GM12878 (cell line): Measurements from ENCODE around the gene PTBP3. TPM values are rescaled to one million over a fixed set of nuclear protein-coding genes. Genes with fewer than 3 reads are reported as not detected.

Experiments used
- ATAC-seq: fragments of 200-7000 bp; cut with Tn5 transposase; 3 replicates; pipeline ENCODE4 v1.9.1; 2020; ENCODE audit warnings: mild to moderate bottlenecking, moderate library complexity
- BruUV-seq: library from RNA; stranded (reverse); fragments of 400-500 nt; replicated peaks from 2 replicates; lab custom pipeline; 2021; lab: Mats Ljungman, UMichigan
- CTCF ChIA-PET: fragments of 300-600 bp; sonication (Branson Sonifier 250); formaldehyde crosslinking; extraction: SDS; loops from one replicate; lab custom pipeline; 2021; ENCODE audit warnings: inconsistent platforms; lab: Yijun Ruan, JAX
- POLR2A ChIA-PET: fragments of 350-600 bp; formaldehyde crosslinking; extraction: SDS; loops from one replicate; lab custom pipeline; 2021; ENCODE audit warnings: inconsistent platforms; lab: Charles Lee
- RAD21 ChIA-PET: fragments of 300-600 bp; sonication (Branson Sonifier 250); formaldehyde crosslinking; loops from one replicate; lab custom pipeline; 2023; ENCODE audit warnings: antibody characterized with exemption; ENCODE audit not compliant: unreplicated experiment; lab: Charles Lee
- SMC1A ChIA-PET: fragments of 300-600 bp; sonication (Branson Sonifier 250); formaldehyde crosslinking; loops from one replicate; lab custom pipeline; 2023; ENCODE audit not compliant: unreplicated experiment, uncharacterized antibody; lab: Charles Lee
- DNase-seq: peaks from one replicate; pipeline ENCODE4 v3.0.0-alpha.2; 2011; ENCODE audit warnings: low read depth, low spot score
- FAIRE-seq: peaks from 3 replicates; lab custom pipeline; 2011; peaks lifted over from hg19 to GRCh38; lab: Jason Lieb, UNC
- H2AFZ ChIP-seq: 2 replicates; pipeline ENCODE4 v1.6.0; 2011; ENCODE audit warnings: low read depth, low read length, control low read depth; ENCODE audit not compliant: control insufficient read depth
- H3K27ac ChIP-seq: 2 replicates; pipeline ENCODE4 v1.5.1; 2011; ENCODE audit warnings: control low read depth; ENCODE audit not compliant: control insufficient read depth, insufficient read depth
- H3K27me3 ChIP-seq, 2 experiments: replicated peaks in 1 of 2; 2 replicates each; pipeline versions ENCODE4 v1.6.0 to v1.6.1; 2011; ENCODE audit warnings: low read length in 1 of 2; ENCODE audit not compliant: control insufficient read depth in 2 of 2, insufficient read depth in 2 of 2
- H3K36me3 ChIP-seq, 2 experiments: 2 replicates each; pipeline ENCODE4 v1.5.1; 2011; ENCODE audit warnings: low read length in 1 of 2; ENCODE audit not compliant: control insufficient read depth in 2 of 2, insufficient read depth in 2 of 2
- H3K4me1 ChIP-seq: 2 replicates; pipeline ENCODE4 v1.6.1; 2011; ENCODE audit warnings: mild to moderate bottlenecking, low read length, moderate library complexity, mixed read lengths; ENCODE audit not compliant: control insufficient read depth, insufficient read depth
- H3K4me2 ChIP-seq: 2 replicates; pipeline ENCODE4 v1.6.0; 2011; ENCODE audit warnings: control low read depth; ENCODE audit not compliant: control insufficient read depth, insufficient read depth
- H3K4me3 ChIP-seq: fragments of 200-600 bp; sonication (generic); 2 replicates; pipeline ENCODE4 v1.5.1; 2016
- H3K79me2 ChIP-seq: 2 replicates; pipeline ENCODE4 v1.6.0; 2011; ENCODE audit warnings: low read length; ENCODE audit not compliant: control insufficient read depth, insufficient read depth
- H3K9ac ChIP-seq: 2 replicates; pipeline ENCODE4 v1.8.0; 2011; ENCODE audit warnings: low read length, control low read depth, mixed read lengths; ENCODE audit not compliant: control insufficient read depth, insufficient read depth
- H3K9me3 ChIP-seq: replicated peaks from 3 replicates; pipeline ENCODE4 v1.5.1; 2011; ENCODE audit warnings: mild to moderate bottlenecking, low read length; ENCODE audit not compliant: control insufficient read depth, insufficient read depth
- H4K20me1 ChIP-seq: 2 replicates; pipeline ENCODE4 v1.6.0; 2011; ENCODE audit not compliant: control insufficient read depth, insufficient read depth
- CBX3 ChIP-seq: fragments of 200-600 bp; sonication (generic); IDR thresholded peaks from 2 replicates; pipeline ENCODE4 v1.6.1; 2016; ENCODE audit warnings: low read depth, borderline replicate concordance
- CHD4 ChIP-seq: fragments of 200-600 bp; sonication (generic); IDR thresholded peaks from 2 replicates; pipeline ENCODE4 v1.6.1; 2016; ENCODE audit warnings: mild to moderate bottlenecking
- EED ChIP-seq: sonication (generic); IDR thresholded peaks from 2 replicates; pipeline ENCODE4 v1.6.1; 2016; ENCODE audit warnings: antibody characterized with exemption, low read depth
- EP300 ChIP-seq, 2 experiments: fragments of 150-350 bp in 1 of 2; IDR thresholded peaks; 2 replicates each; pipeline ENCODE4 v1.6.1; 2011 to 2012; ENCODE audit warnings: low read depth in 2 of 2, low read length in 2 of 2, borderline replicate concordance in 1 of 2, improper control_type of control experiment in 1 of 2, inconsistent platforms in 1 of 2; ENCODE audit not compliant: control insufficient read depth in 1 of 2
- FOXM1 ChIP-seq: IDR thresholded peaks from 2 replicates; pipeline ENCODE4 v1.6.1; 2012; ENCODE audit warnings: low read depth, mild to moderate bottlenecking, inconsistent platforms, low read length, moderate library complexity
- GATAD2B ChIP-seq: fragments of 450-650 bp; conservative IDR thresholded peaks from 2 replicates; pipeline ENCODE4 v1.6.1; 2017; ENCODE audit warnings: low read depth, mild to moderate bottlenecking, moderate library complexity
- JUNB ChIP-seq: IDR thresholded peaks from 2 replicates; pipeline ENCODE4 v1.6.1; 2016; ENCODE audit warnings: antibody characterized with exemption, mild to moderate bottlenecking
- KLF5 ChIP-seq: fragments of 450-650 bp; IDR thresholded peaks from 2 replicates; pipeline ENCODE4 v1.6.1; 2014; ENCODE audit warnings: mild to moderate bottlenecking; ENCODE audit not compliant: partially characterized antibody
- NFYA ChIP-seq: IDR thresholded peaks from 2 replicates; pipeline ENCODE4 v1.6.1; 2011; ENCODE audit warnings: low read depth, mild to moderate bottlenecking, low read length, improper control_type of control experiment, borderline replicate concordance
- NFYB ChIP-seq: IDR thresholded peaks from 2 replicates; pipeline ENCODE4 v1.6.1; 2011; ENCODE audit warnings: low read depth, mild to moderate bottlenecking, low read length, improper control_type of control experiment, moderate library complexity; ENCODE audit not compliant: insufficient read depth
- RAD51 ChIP-seq: fragments of 450-650 bp; IDR thresholded peaks from 2 replicates; pipeline ENCODE4 v1.6.1; 2016; ENCODE audit warnings: moderate library complexity, mild to moderate bottlenecking, inconsistent platforms
- RFX5 ChIP-seq: IDR thresholded peaks from 2 replicates; pipeline ENCODE4 v1.6.1; 2011; ENCODE audit warnings: low read depth, low read length, improper control_type of control experiment
- SREBF2 ChIP-seq: IDR thresholded peaks from 2 replicates; pipeline ENCODE4 v1.6.1; 2012; ENCODE audit warnings: mild to moderate bottlenecking, low read length
- TAF1 ChIP-seq: IDR thresholded peaks from 2 replicates; pipeline ENCODE4 v1.6.1; 2011; ENCODE audit warnings: mild to moderate bottlenecking, low read depth, low read length, borderline replicate concordance
- TCF12 ChIP-seq: IDR thresholded peaks from 2 replicates; pipeline ENCODE4 v1.6.1; 2011; ENCODE audit warnings: low read depth, mild to moderate bottlenecking, low read length
- WGBS: methylation state at CpG from one replicate; pipeline ENCODE4 v1.1.6; 2016; ENCODE audit warnings: low lambda C conversion rate; ENCODE audit not compliant: insufficient replicate concordance, insufficient coverage; ENCODE audit errors: missing lambda C conversion rate; 5-methylcytosine and 5-hydroxymethylcytosine counted together
- in situ Hi-C: fragments of 300-500 bp; cut with MboI; formaldehyde crosslinking; loops from 9 replicates; pipeline ENCODE4 v1.14.3; 2018; ENCODE audit warnings: mixed read lengths
- intact Hi-C: fragments of 100-400 bp; cut with micrococcal nuclease; formaldehyde crosslinking; loops from one replicate; pipeline ENCODE4 v1.14.2; 2022; ENCODE audit not compliant: unreplicated experiment
- polyA plus RNA-seq, 11 experiments: library from polyadenylated mRNA; depleted of rRNA in 4 of 11; unstranded in 6 of 11; stranded (reverse) in 5 of 11; fragments of >200 nt; fragmentation: Nextera tagmentation in 4 of 11; fragmentation: Illumina TruSeq in 1 of 11; extraction: Ambion mirVana in 4 of 11; extraction: Trizol in 1 of 11; gene quantifications; 1 replicate in 1 of 11; 2 replicates in 10 of 11; pipeline versions ENCODE4 v1.2.1 to v1.2.3, GENCODE V29; 2011 to 2016; ENCODE audit warnings: inconsistent platforms in 2 of 11, missing spikeins in 2 of 11, low read depth in 1 of 11
- total RNA-seq, 4 experiments: library from RNA; depleted of rRNA in 3 of 4; stranded (reverse); fragments of >200 nt in 3 of 4; fragmentation: Illumina TruSeq in 1 of 4; extraction: Trizol in 1 of 4; gene quantifications; 2 replicates each; pipeline versions ENCODE4 v1.2.1 to v1.2.3, GENCODE V29; 2013 to 2021
- TF ChIP-seq, protein P1 (sequence below): fragments of 450-650 bp; IDR thresholded peaks from 2 replicates; pipeline ENCODE4 v1.6.1; 2016; ENCODE audit warnings: mild to moderate bottlenecking
- TF ChIP-seq, protein P2 (sequence below): IDR thresholded peaks from 2 replicates; pipeline ENCODE4 v1.6.1; 2011; ENCODE audit warnings: low read depth, mild to moderate bottlenecking, low read length, moderate library complexity, borderline replicate concordance; ENCODE audit errors: extremely low read depth

PTBP3 gene
- total and polyA plus RNA-seq, 10 of the 15 experiments (the other 5 are each of a cell fraction or from before 2014, with no cell fraction given) = 12.5 to 104 (median 52.7) TPM

DNA sequence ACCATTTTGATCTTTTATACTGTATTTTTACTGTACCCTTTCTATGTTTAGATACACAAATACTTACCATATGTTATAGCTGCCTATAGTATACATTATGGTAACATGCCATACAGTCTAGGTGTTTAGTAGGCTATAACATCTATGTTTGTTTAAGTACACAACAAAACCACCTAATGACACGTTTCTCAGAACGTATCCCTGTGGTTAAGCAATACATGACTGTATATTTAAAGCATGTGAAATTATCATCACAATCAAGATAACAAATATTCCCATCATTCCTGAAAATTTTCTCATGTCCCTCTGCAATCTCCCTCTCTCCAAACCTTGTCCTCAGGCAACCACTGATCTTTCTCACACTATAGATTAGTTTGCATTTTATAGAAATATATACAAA lies 91.9 kb downstream of the PTBP3 start:
- in situ Hi-C loops (no loop called here), intact Hi-C loops (no loop called here)
- Histone ChIP-seq H3K9ac (no peak overlapping the region), H3K4me2 (no peak overlapping the region), H3K36me3 (no peaks in the 10 kb centered on the region; a peak in 1 of 4 replicates), H4K20me1 (no peaks in the 10 kb centered on the region), H3K79me2 (no peaks in the 10 kb centered on the region), H3K27me3 (no peaks in the 10 kb centered on the region), H3K9me3 (no peaks in the 10 kb centered on the region; the same call in 1 of the 3 replicates), H2AFZ (no peak overlapping the region), H3K4me1 (no peaks in the 10 kb centered on the region), H3K4me3 (no peak overlapping the region), H3K27ac (no peak overlapping the region)
- ATAC-seq = no peak
- no TSS peak for BruUV-seq
- DNase-seq = no peak
- ChIA-PET CTCF (no interaction called here), POLR2A (no interaction called here), RAD21 (no interaction called here), SMC1A (interaction anchor here (0.7 to 1.5 kb wide), 2 partner anchors 10 to 14 kb away, joined by 3 to 5 read pairs; no protein-coding TSS in a partner anchor)
- 100% methylated on average over 2 of the region's 2 CpGs for WGBS
- TF ChIP-seq CHD4 = no peak
- TF ChIP-seq JUNB = no peak
- TF ChIP-seq, protein P1, sequence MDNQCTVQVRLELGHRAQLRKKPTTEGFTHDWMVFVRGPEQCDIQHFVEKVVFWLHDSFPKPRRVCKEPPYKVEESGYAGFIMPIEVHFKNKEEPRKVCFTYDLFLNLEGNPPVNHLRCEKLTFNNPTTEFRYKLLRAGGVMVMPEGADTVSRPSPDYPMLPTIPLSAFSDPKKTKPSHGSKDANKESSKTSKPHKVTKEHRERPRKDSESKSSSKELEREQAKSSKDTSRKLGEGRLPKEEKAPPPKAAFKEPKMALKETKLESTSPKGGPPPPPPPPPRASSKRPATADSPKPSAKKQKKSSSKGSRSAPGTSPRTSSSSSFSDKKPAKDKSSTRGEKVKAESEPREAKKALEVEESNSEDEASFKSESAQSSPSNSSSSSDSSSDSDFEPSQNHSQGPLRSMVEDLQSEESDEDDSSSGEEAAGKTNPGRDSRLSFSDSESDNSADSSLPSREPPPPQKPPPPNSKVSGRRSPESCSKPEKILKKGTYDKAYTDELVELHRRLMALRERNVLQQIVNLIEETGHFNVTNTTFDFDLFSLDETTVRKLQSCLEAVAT = no peak
- TF ChIP-seq EP300 (IDR thresholded peaks at IDR 0.05; ENCODE audit: borderline replicate concordance in 1 of 2, control insufficient read depth in 1 of 2, low read depth in 2 of 2, low read length in 2 of 2) = no peak
- no peak for TF ChIP-seq EED
- no peak for TF ChIP-seq CBX3
- TF ChIP-seq NFYB = no peak
- TF ChIP-seq SREBF2 = no peak
- TF ChIP-seq NFYA = no peak
- no peak for TF ChIP-seq RFX5
- no peak for TF ChIP-seq TCF12
- no peak for TF ChIP-seq GATAD2B
- TF ChIP-seq, protein P2, sequence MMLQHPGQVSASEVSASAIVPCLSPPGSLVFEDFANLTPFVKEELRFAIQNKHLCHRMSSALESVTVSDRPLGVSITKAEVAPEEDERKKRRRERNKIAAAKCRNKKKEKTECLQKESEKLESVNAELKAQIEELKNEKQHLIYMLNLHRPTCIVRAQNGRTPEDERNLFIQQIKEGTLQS = no peak
- no peak for TF ChIP-seq TAF1
- no peak for TF ChIP-seq RAD51
- no peak for TF ChIP-seq FOXM1
- TF ChIP-seq KLF5 = no peak
- FAIRE-seq = no peak
